IMR-90 (cell line): ENCODE data around the gene RNH1. TPM values are rescaled to one million over a fixed set of nuclear protein-coding genes. Genes with fewer than 3 reads are reported as not detected.

Source experiments
- ATAC-seq: fragments of 200-7000 bp; cut with Tn5 transposase; 2 replicates; pipeline ENCODE4 v1.9.1; 2020; ENCODE audit warnings: low read depth, mild to moderate bottlenecking, moderate library complexity
- BruUV-seq: library from RNA; stranded (reverse); fragments of 400-500 nt; replicated peaks from 2 replicates; lab custom pipeline; 2021; lab: Mats Ljungman, UMichigan
- CTCF ChIA-PET: fragments of 300-600 bp; formaldehyde crosslinking; extraction: SDS; loops from one replicate; lab custom pipeline; 2021; ENCODE audit warnings: antibody characterized with exemption; lab: Yijun Ruan, JAX
- POLR2A ChIA-PET: fragments of 300-600 bp; sonication (Branson Sonifier 250); formaldehyde crosslinking; loops from one replicate; lab custom pipeline; 2022; ENCODE audit warnings: antibody characterized with exemption; ENCODE audit not compliant: unreplicated experiment; lab: Charles Lee
- DNase-seq: peaks from one replicate; pipeline ENCODE4 v3.0.0; 2013
- H2AFZ ChIP-seq: replicated peaks from 2 replicates; pipeline ENCODE3; 2013; ENCODE audit warnings: low read length, mild to moderate bottlenecking; ENCODE audit not compliant: poor library complexity
- H2AK5ac ChIP-seq: 2 replicates; pipeline ENCODE4 v1.6.1; 2013; ENCODE audit warnings: low read depth, low read length, inconsistent platforms
- H2AK9ac ChIP-seq: replicated peaks from 2 replicates; pipeline ENCODE3; 2013; ENCODE audit warnings: mild to moderate bottlenecking, low read depth, low read length, moderate library complexity; ENCODE audit not compliant: poor library complexity
- H2BK120ac ChIP-seq: 2 replicates; pipeline ENCODE4 v1.6.1; 2013; ENCODE audit warnings: low read depth, low read length, inconsistent platforms
- H2BK15ac ChIP-seq: 3 replicates; pipeline ENCODE4 v1.6.1; 2013; ENCODE audit warnings: low read depth, low read length, inconsistent platforms
- H2BK20ac ChIP-seq: 2 replicates; pipeline ENCODE4 v1.6.1; 2013; ENCODE audit warnings: low read depth, mild to moderate bottlenecking, inconsistent platforms, low read length, moderate library complexity
- H2BK5ac ChIP-seq: 2 replicates; pipeline ENCODE4 v1.6.1; 2013; ENCODE audit warnings: mild to moderate bottlenecking, low read depth, low read length, inconsistent platforms; ENCODE audit not compliant: poor library complexity, severe bottlenecking
- H3K14ac ChIP-seq: replicated peaks from 2 replicates; pipeline ENCODE4 v1.6.1; 2013; ENCODE audit warnings: low read depth, low read length, inconsistent platforms
- H3K18ac ChIP-seq: 2 replicates; pipeline ENCODE4 v1.6.1; 2013; ENCODE audit warnings: low read depth, low read length, control low read depth
- H3K23ac ChIP-seq: 2 replicates; pipeline ENCODE4 v1.6.1; 2013; ENCODE audit warnings: low read depth, low read length, inconsistent platforms
- H3K27ac ChIP-seq: 2 replicates; pipeline ENCODE4 v1.5.1; 2013; ENCODE audit warnings: mild to moderate bottlenecking, control low read depth, low read length; ENCODE audit not compliant: insufficient read depth
- H3K27me3 ChIP-seq: 2 replicates; pipeline ENCODE4 v1.6.1; 2013; ENCODE audit warnings: low read length; ENCODE audit not compliant: control insufficient read depth, insufficient read depth
- H3K36me3 ChIP-seq: 2 replicates; pipeline ENCODE4 v1.6.1; 2013; ENCODE audit warnings: low read length, mixed read lengths; ENCODE audit not compliant: control insufficient read depth, insufficient read depth
- H3K4ac ChIP-seq: 2 replicates; pipeline ENCODE4 v1.6.1; 2013; ENCODE audit warnings: low read depth, low read length, inconsistent platforms
- H3K4me1 ChIP-seq: 2 replicates; pipeline ENCODE4 v1.6.1; 2013; ENCODE audit warnings: low read length, mixed read lengths; ENCODE audit not compliant: control insufficient read depth, insufficient read depth
- H3K4me2 ChIP-seq: 2 replicates; pipeline ENCODE4 v1.6.1; 2013; ENCODE audit warnings: low read depth, mild to moderate bottlenecking, control low read depth, low read length, moderate library complexity
- H3K4me3 ChIP-seq: 2 replicates; pipeline ENCODE4 v1.5.1; 2013; ENCODE audit warnings: low read depth, mild to moderate bottlenecking, control low read depth, low read length, moderate library complexity; ENCODE audit not compliant: insufficient read depth
- H3K56ac ChIP-seq: 2 replicates; pipeline ENCODE4 v1.6.1; 2013; ENCODE audit warnings: low read length, inconsistent platforms; ENCODE audit not compliant: insufficient read depth; ENCODE audit errors: extremely low read depth
- H3K79me1 ChIP-seq, 2 experiments: 2 replicates each; pipeline ENCODE4 v1.6.1; 2013; ENCODE audit warnings: low read length in 2 of 2, inconsistent platforms in 1 of 2, low read depth in 1 of 2
- H3K9ac ChIP-seq: 2 replicates; pipeline ENCODE4 v1.6.1; 2013; ENCODE audit warnings: low read depth, low read length, control low read depth
- H3K9me1 ChIP-seq: 2 replicates; pipeline ENCODE4 v1.6.1; 2013; ENCODE audit warnings: low read length, inconsistent platforms; ENCODE audit not compliant: insufficient read depth
- H3K9me3 ChIP-seq: 2 replicates; pipeline ENCODE4 v1.6.1; 2013; ENCODE audit warnings: low read length; ENCODE audit not compliant: control insufficient read depth, insufficient read depth
- H4K20me1 ChIP-seq: 2 replicates; pipeline ENCODE4 v1.6.1; 2013; ENCODE audit warnings: low read length, inconsistent platforms; ENCODE audit not compliant: insufficient read depth
- H4K5ac ChIP-seq: 2 replicates; pipeline ENCODE4 v1.6.1; 2013; ENCODE audit warnings: mild to moderate bottlenecking, low read depth, low read length, control low read depth
- H4K8ac ChIP-seq, 2 experiments: 2 replicates each; pipeline ENCODE4 v1.6.1; 2013; ENCODE audit warnings: low read depth in 2 of 2, low read length in 2 of 2, control low read depth in 1 of 2, inconsistent platforms in 1 of 2
- H4K91ac ChIP-seq: 2 replicates; pipeline ENCODE4 v1.6.1; 2013; ENCODE audit warnings: low read depth, low read length, inconsistent platforms; ENCODE audit not compliant: insufficient read depth
- BHLHE40 ChIP-seq: fragments of 150-350 bp; IDR thresholded peaks from 2 replicates; pipeline ENCODE4 v1.6.1; 2016; ENCODE audit warnings: mild to moderate bottlenecking, low read depth, low read length
- CEBPB ChIP-seq: IDR thresholded peaks from 2 replicates; pipeline ENCODE4 v1.6.1; 2012; ENCODE audit warnings: low read depth, low read length, improper control_type of control experiment
- CHD1 ChIP-seq: IDR thresholded peaks from 2 replicates; pipeline ENCODE4 v1.6.1; 2012; ENCODE audit warnings: low read depth, low read length, improper control_type of control experiment
- CTCF ChIP-seq: conservative IDR thresholded peaks from 2 replicates; pipeline ENCODE4 v1.5.1; 2012; ENCODE audit warnings: mild to moderate bottlenecking, low read depth, low read length, improper control_type of control experiment
- ELK1 ChIP-seq: fragments of 150-350 bp; IDR thresholded peaks from 2 replicates; pipeline ENCODE4 v1.6.1; 2016; ENCODE audit warnings: low read depth, mild to moderate bottlenecking, low read length, moderate library complexity, borderline replicate concordance
- MAFK ChIP-seq: IDR thresholded peaks from 2 replicates; pipeline ENCODE4 v1.6.1; 2012; ENCODE audit warnings: low read depth, low read length, improper control_type of control experiment
- MAZ ChIP-seq: IDR thresholded peaks from 2 replicates; pipeline ENCODE4 v1.6.1; 2012; ENCODE audit warnings: low read depth, mild to moderate bottlenecking, low read length, improper control_type of control experiment, moderate library complexity, borderline replicate concordance
- MXI1 ChIP-seq: IDR thresholded peaks from 2 replicates; pipeline ENCODE4 v1.6.1; 2012; ENCODE audit warnings: low read depth, mild to moderate bottlenecking, low read length, moderate library complexity, borderline replicate concordance
- NFE2L2 ChIP-seq: fragments of 150-350 bp; IDR thresholded peaks from 2 replicates; pipeline ENCODE4 v1.6.1; 2016; ENCODE audit warnings: low read depth, mild to moderate bottlenecking, low read length
- POLR2A ChIP-seq: IDR thresholded peaks from 2 replicates; pipeline ENCODE4 v1.6.1; 2012; ENCODE audit warnings: mild to moderate bottlenecking, low read depth, low read length
- RAD21 ChIP-seq: IDR thresholded peaks from 2 replicates; pipeline ENCODE4 v1.6.1; 2012; ENCODE audit warnings: low read length, improper control_type of control experiment
- RFX5 ChIP-seq: IDR thresholded peaks from 2 replicates; pipeline ENCODE4 v1.8.0; 2012; ENCODE audit warnings: low read depth, mild to moderate bottlenecking, low read length, moderate library complexity
- SMC3 ChIP-seq: fragments of 150-350 bp; IDR thresholded peaks from 2 replicates; pipeline ENCODE4 v1.6.1; 2016; ENCODE audit warnings: low read depth, mild to moderate bottlenecking, antibody characterized with exemption, low read length, moderate library complexity
- WGBS, 2 experiments: methylation state at CpG; one replicate each; pipeline versions ENCODE4 v1.1.5 to v1.1.7; 2013; ENCODE audit warnings: missing lambda C conversion rate in 2 of 2; ENCODE audit not compliant: insufficient read length in 1 of 2; ENCODE audit errors: extremely low coverage in 2 of 2; 5-methylcytosine and 5-hydroxymethylcytosine counted together
- dilution Hi-C: fragments of 300-500 bp; cut with HindIII; formaldehyde crosslinking; loops from one replicate; pipeline ENCODE4 v1.14.3; 2018; ENCODE audit warnings: low sequenced_read_pairs; ENCODE audit not compliant: unreplicated experiment
- in situ Hi-C: fragments of 300-500 bp; cut with MboI; formaldehyde crosslinking; loops from 3 replicates; pipeline ENCODE4 v1.14.3; 2019; ENCODE audit warnings: low sequenced_read_pairs, inconsistent platforms, mixed read lengths
- intact Hi-C: fragments of 100-400 bp; cut with micrococcal nuclease; formaldehyde crosslinking; loops from 2 replicates; pipeline ENCODE4 v1.10.0; 2022
- polyA plus RNA-seq, 3 experiments: library from polyadenylated mRNA; depleted of rRNA; stranded (reverse); fragments of >200 nt; gene quantifications; 2 replicates each; pipeline ENCODE4 v1.2.3, GENCODE V29; 2012; ENCODE audit warnings: low replicate concordance in 1 of 3
- total RNA-seq: library from RNA; depleted of rRNA; stranded (reverse); fragments of >200 nt; gene quantifications from 2 replicates; pipeline ENCODE4 v1.2.3, GENCODE V29; 2012

The RNH1 gene
- total and polyA plus RNA-seq, 2 of the 4 experiments (the other 2 are of a cell fraction) = 138 to 247 TPM

GRCh38 chr11:553083-553987 lies 46.3 kb upstream of the RNH1 start (continued):
- TF ChIP-seq MAFK = no peak
- TF ChIP-seq CEBPB = no peak

GRCh38 chr11:551596-551995 lies 44.6 kb upstream of the RNH1 start:
- no peak overlapping the region for H3K23ac ChIP-seq
- no peak overlapping the region for H3K56ac ChIP-seq
- H3K9me3 ChIP-seq = no peaks in the 10 kb centered on the region
- no peak for ATAC-seq
- no peak overlapping the region for H3K27ac ChIP-seq
- H3K36me3 ChIP-seq = peaks cover 2% of the 10 kb centered on the region; the same call in 1 of the 2 replicates
- no peak overlapping the region for H2AK5ac ChIP-seq
- no peak overlapping the region for H3K9ac ChIP-seq
- H2BK5ac ChIP-seq = no peak overlapping the region
- H2BK15ac ChIP-seq = no peak overlapping the region
- no peak overlapping the region for H2AFZ ChIP-seq
- H4K5ac ChIP-seq = no peak overlapping the region
- in situ Hi-C loops = no loop called here
- H3K27me3 ChIP-seq = peaks cover 32% of the 10 kb centered on the region
- intact Hi-C loops = loop anchor here (10.0 kb wide), 1 partner anchor 173 kb away; no protein-coding TSS in a partner anchor
- peaks cover 2% of the 10 kb centered on the region; the same call in 1 of the 2 replicates for H3K4me1 ChIP-seq
- CTCF ChIA-PET = no interaction called here
- no peak for DNase-seq
- H3K79me1 ChIP-seq = no peaks in the 10 kb centered on the region
- no peak overlapping the region for H3K4ac ChIP-seq
- no peaks in the 10 kb centered on the region for H3K9me1 ChIP-seq
- H3K4me2 ChIP-seq = no peak overlapping the region
- no peak overlapping the region for H4K91ac ChIP-seq
- dilution Hi-C loops = no loop called here
- H4K8ac ChIP-seq = no peak overlapping the region
- H3K4me3 ChIP-seq = no peak overlapping the region
- H3K14ac ChIP-seq = no peak overlapping the region
- no peak overlapping the region for H2BK120ac ChIP-seq
- no peak overlapping the region for H3K18ac ChIP-seq
- 75% methylated on average over 5 of the region's 12 CpGs; no CpG with 5 or more reads in 1 of the 2 experiments for WGBS, 2 experiments
- H2AK9ac ChIP-seq = no peak overlapping the region
- H4K20me1 ChIP-seq = peaks cover 6% of the 10 kb centered on the region; the same call in 1 of the 2 replicates
- POLR2A ChIA-PET = no interaction called here
- H2BK20ac ChIP-seq = no peak overlapping the region
- BruUV-seq = no TSS peak
- TF ChIP-seq RAD21 (no peak), BHLHE40 (no peak), ELK1 (no peak), SMC3 (no peak), CEBPB (no peak), NFE2L2 (no peak), CHD1 (no peak), RFX5 (no peak), MXI1 (no peak), MAZ (no peak), CTCF (no peak), POLR2A (no peak)
